Lung (tissue), 12 donors: Measurements from ENCODE around the gene B9D2. TPM values are rescaled to one million over a fixed set of nuclear protein-coding genes. Genes with fewer than 3 reads are reported as not detected.

Experiments
- ATAC-seq: fragments of 200-7000 bp; cut with Tn5 transposase; one replicate; pipeline ENCODE4 v1.9.1; 2020; ENCODE audit warnings: moderate number of reproducible peaks; ENCODE audit not compliant: insufficient read depth, low FRiP score
- DNase-seq, 3 donors: peaks; one replicate each; pipeline ENCODE4 v3.0.0-alpha.2; 2013 to 2017
- H3K27ac ChIP-seq, 2 donors: one replicate each; pipeline ENCODE4 v1.5.1; 2013; ENCODE audit warnings: mild to moderate bottlenecking in 2 of 2, moderate library complexity in 2 of 2, control low read depth in 1 of 2, inconsistent platforms in 1 of 2, low read depth in 1 of 2, low read length in 1 of 2
- H3K27me3 ChIP-seq, 3 donors: one replicate each; pipeline ENCODE4 v1.5.1; 2013; ENCODE audit warnings: low read length in 2 of 3; ENCODE audit not compliant: control insufficient read depth in 3 of 3, insufficient read depth in 3 of 3
- H3K36me3 ChIP-seq, 4 donors: one replicate each; pipeline ENCODE4 v1.5.1; 2013; ENCODE audit warnings: low read length in 4 of 4, mild to moderate bottlenecking in 1 of 4, moderate library complexity in 1 of 4; ENCODE audit not compliant: control insufficient read depth in 4 of 4, insufficient read depth in 4 of 4
- H3K4me1 ChIP-seq, 5 donors: one replicate each; pipeline ENCODE4 v1.5.1; 2013; ENCODE audit warnings: low read length in 5 of 5, mild to moderate bottlenecking in 2 of 5, moderate library complexity in 1 of 5; ENCODE audit not compliant: control insufficient read depth in 5 of 5, insufficient read depth in 5 of 5
- H3K4me3 ChIP-seq: one replicate; pipeline ENCODE4 v1.5.1; 2013; ENCODE audit warnings: mild to moderate bottlenecking, control low read depth, moderate library complexity
- H3K9ac ChIP-seq, 2 donors: one replicate each; pipeline ENCODE4 v1.5.1; 2013; ENCODE audit warnings: low read length in 2 of 2, control low read depth in 1 of 2; ENCODE audit not compliant: insufficient read depth in 1 of 2
- H3K9me3 ChIP-seq, 4 donors: one replicate each; pipeline ENCODE4 v1.5.1; 2013; ENCODE audit warnings: low read length in 3 of 4, mild to moderate bottlenecking in 1 of 4, moderate library complexity in 1 of 4; ENCODE audit not compliant: control insufficient read depth in 4 of 4, insufficient read depth in 3 of 4
- WGBS, 2 donors: extraction: QIAGEN DNeasy Blood & Tissue Kit; methylation state at CpG; one replicate each; pipeline ENCODE4 v1.1.7; 2013; 5-methylcytosine and 5-hydroxymethylcytosine counted together
- polyA plus RNA-seq, 2 donors: library from polyadenylated mRNA; stranded (reverse); fragments of 200-250 nt; gene quantifications; one replicate each; pipeline ENCODE4 v1.2.1, GENCODE V29; 2013
- total RNA-seq, 2 donors: library from RNA; depleted of rRNA in 1 of 2; stranded (reverse); fragments of >200 nt in 1 of 2; gene quantifications; one replicate each; pipeline ENCODE4 v1.2.1, GENCODE V29; 2014 to 2021
- TF ChIP-seq, protein P1 (sequence below): IDR thresholded peaks from 2 replicates; pipeline ENCODE4 v1.5.1; 2012; ENCODE audit warnings: mild to moderate bottlenecking; ENCODE audit errors: control extremely low read depth, extremely low read depth
- donor health status: control.
- donor health status: control.
- donor health status: Bipolar disorder and iron deficiency.
- donor health status: healthy.
- donor health status: DM: yes; HTN: yes; CAD: no.

B9D2 gene
- total and polyA plus RNA-seq, 4 donors = 10.2 to 18.6 (median 14.0) TPM

DNA sequence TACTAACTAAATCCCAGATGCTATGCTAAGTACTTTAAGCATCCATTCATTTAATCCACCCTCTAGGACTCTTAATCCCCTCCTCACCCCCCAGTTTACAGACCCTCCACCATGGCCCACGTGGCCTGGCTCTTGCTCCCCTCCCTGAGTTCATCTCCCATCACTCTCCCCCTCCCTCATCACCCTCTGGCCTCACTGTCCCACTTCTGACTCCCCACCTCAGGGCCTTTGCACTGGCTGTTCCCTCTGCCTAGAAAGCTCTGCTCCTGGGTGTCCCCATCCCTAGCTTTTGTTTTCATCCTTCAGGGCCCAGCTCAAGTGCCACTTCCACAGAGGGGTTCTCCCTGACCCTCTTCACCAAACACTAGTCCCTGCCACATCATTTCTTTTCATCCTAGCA, 4.2 kb downstream of the B9D2 start:
- Histone ChIP-seq H3K4me3 (no peak overlapping the region), H3K9me3 (no peaks in the 10 kb centered on the region), H3K4me1 (peaks cover 0 to 13% (median 2%) of the 10 kb centered on the region in 5 donors), H3K27me3 (no peaks in the 10 kb centered on the region), H3K36me3 (no peaks in the 10 kb centered on the region), H3K9ac (no peak overlapping the region), H3K27ac (no peak overlapping the region)
- no peak for ATAC-seq
- no peak for DNase-seq
- TF ChIP-seq, protein P1, sequence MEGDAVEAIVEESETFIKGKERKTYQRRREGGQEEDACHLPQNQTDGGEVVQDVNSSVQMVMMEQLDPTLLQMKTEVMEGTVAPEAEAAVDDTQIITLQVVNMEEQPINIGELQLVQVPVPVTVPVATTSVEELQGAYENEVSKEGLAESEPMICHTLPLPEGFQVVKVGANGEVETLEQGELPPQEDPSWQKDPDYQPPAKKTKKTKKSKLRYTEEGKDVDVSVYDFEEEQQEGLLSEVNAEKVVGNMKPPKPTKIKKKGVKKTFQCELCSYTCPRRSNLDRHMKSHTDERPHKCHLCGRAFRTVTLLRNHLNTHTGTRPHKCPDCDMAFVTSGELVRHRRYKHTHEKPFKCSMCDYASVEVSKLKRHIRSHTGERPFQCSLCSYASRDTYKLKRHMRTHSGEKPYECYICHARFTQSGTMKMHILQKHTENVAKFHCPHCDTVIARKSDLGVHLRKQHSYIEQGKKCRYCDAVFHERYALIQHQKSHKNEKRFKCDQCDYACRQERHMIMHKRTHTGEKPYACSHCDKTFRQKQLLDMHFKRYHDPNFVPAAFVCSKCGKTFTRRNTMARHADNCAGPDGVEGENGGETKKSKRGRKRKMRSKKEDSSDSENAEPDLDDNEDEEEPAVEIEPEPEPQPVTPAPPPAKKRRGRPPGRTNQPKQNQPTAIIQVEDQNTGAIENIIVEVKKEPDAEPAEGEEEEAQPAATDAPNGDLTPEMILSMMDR = no peak
- 100% methylated on average over 1 of the region's 1 CpG for WGBS, 2 donors

DNA sequence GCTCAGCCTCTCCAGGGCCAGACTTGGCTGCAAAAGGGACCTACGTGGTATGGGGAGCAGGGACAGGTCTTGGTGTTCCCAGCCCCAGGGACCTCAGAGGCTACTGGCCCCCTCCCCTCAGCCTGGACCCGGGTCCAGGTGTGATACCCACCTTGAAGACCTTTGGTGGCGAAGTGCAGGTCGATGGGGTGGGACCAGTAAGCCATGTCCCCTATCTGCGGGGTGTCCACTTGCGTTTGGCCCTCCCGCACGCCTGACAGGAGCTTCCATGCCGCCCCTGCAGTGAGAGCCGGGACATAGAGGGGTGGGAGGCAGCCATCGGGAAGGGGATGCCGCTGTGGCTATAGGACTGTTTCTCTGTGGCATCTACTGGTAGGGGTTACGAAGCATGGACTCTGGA, 6.2 kb downstream of the B9D2 start:
- 90 to 93% methylated on average over 13 of the region's 13 CpGs for WGBS, 2 donors
- H3K27ac ChIP-seq = no peak overlapping the region

DNA sequence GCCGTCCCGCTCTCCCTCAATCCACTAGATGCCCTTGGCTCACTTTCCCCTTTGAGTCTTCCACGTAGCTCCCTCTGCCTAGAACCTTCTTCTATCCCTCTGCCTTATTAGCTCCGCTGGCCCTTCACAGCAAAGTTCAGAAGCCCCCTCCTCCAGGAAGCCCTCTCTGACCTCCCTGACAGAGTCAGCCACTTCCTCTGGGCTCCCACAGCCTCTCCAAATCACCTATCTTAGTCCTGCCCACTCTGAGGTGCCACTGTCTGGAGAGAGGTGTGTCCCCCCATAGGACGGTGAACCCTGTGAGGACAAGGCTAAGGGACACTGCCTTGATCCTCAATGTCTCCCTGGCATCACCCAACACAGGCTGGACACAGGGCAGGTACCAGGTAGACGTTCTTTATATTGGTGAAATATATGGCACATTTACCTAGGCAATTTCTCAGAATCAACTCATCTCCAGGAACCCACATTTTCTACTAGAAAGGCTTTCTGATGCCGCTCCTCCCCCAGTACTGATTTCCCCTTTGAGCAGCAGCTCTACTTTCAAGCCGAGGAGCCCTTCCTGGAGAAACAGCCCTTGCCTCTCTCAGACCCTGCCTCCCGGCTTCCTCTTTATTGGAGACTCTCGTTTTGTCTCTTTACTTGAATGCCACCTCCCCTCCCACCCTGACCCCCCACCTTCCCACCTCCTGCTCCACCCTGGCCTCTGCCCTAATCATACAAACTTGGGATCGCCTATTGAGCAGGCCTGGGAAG, 6.8 kb downstream of the B9D2 start:
- TF ChIP-seq, protein P1 = no peak
- DNase-seq = no peak
- Histone ChIP-seq H3K4me1 (peaks cover 0 to 20% (median 5%) of the 10 kb centered on the region in 5 donors), H3K9me3 (no peaks in the 10 kb centered on the region), H3K9ac (no peak overlapping the region), H3K36me3 (no peaks in the 10 kb centered on the region), H3K27ac (peak overlapping the region in 1 of 2 donors; percentile 44), H3K27me3 (peaks cover 0 to 7% (median 0%) of the 10 kb centered on the region in 3 donors), H3K4me3 (no peak overlapping the region)
- ATAC-seq = no peak
- WGBS, 2 donors = 58 to 76% methylated on average over 11 of the region's 11 CpGs

More for the DNA sequence above, 6.2 kb downstream of the B9D2 start:
- Histone ChIP-seq H3K27me3 (peaks cover 0 to 3% (median 0%) of the 10 kb centered on the region in 3 donors), H3K4me1 (peaks cover 0 to 15% (median 5%) of the 10 kb centered on the region in 5 donors), H3K9me3 (no peaks in the 10 kb centered on the region), H3K4me3 (no peak overlapping the region), H3K36me3 (no peaks in the 10 kb centered on the region), H3K9ac (no peak overlapping the region)
- no peak for ATAC-seq
- no peak for DNase-seq
- TF ChIP-seq, protein P1 = no peak

DNA sequence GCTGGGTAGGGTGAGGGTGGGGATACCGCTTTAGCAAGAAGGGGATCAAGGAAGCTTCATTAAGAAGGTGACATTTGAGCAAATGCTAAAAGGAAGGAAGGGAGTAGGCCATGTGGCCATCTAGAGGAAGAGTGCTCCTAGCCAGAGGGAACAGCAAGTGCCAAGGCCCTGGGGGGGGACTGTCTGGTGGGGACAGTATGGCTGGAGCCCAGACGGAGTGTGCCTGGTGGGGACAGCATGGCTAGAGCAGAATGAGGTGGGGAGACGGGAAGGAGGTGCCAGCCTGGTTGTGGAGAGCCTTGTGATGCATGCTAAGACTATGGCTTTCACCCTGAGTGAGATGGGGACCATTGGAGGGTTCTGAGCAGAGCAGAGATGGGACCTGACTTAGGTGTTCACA, 8.1 kb downstream of the B9D2 start:
- TF ChIP-seq, protein P1 = no peak
- H3K9ac ChIP-seq = no peak overlapping the region
- peaks cover 0 to 11% (median 0%) of the 10 kb centered on the region in 3 donors for H3K27me3 ChIP-seq
- peaks cover 0 to 2% (median 0%) of the 10 kb centered on the region in 4 donors for H3K9me3 ChIP-seq
- H3K4me3 ChIP-seq = no peak overlapping the region
- 54 to 65% methylated on average over 3 of the region's 3 CpGs for WGBS, 2 donors
- DNase-seq (no peak), ATAC-seq (no peak)
- no peaks in the 10 kb centered on the region for H3K36me3 ChIP-seq
- no peak overlapping the region for H3K27ac ChIP-seq
- peaks cover 0 to 32% (median 8%) of the 10 kb centered on the region in 5 donors for H3K4me1 ChIP-seq
